NT2/D1 (cell line): ENCODE data around the gene BICRAL.
"Not testable (repeated sequence)": the region's sequence is repeated elsewhere in the genome, so short reads cannot be mapped to it uniquely, and the experiment has no call there.

ENCODE experiments used
- DNase-seq: peaks from one replicate; pipeline ENCODE4 v3.0.0-alpha.2; 2011; ENCODE audit warnings: low read depth, low spot score
- H3K27me3 ChIP-seq: 2 replicates; pipeline ENCODE4 v1.6.0; 2011; ENCODE audit warnings: mild to moderate bottlenecking; ENCODE audit not compliant: insufficient read length, insufficient read depth
- H3K36me3 ChIP-seq: 2 replicates; pipeline ENCODE4 v1.6.1; 2011; ENCODE audit warnings: mild to moderate bottlenecking, low read length, mixed read lengths; ENCODE audit not compliant: insufficient read depth, insufficient read length
- H3K4me1 ChIP-seq: 2 replicates; pipeline ENCODE4 v1.5.1; 2011; ENCODE audit not compliant: insufficient read depth, insufficient read length
- H3K4me3 ChIP-seq: 2 replicates; pipeline ENCODE4 v1.5.1; 2011; ENCODE audit warnings: low read depth; ENCODE audit not compliant: insufficient read length
- H3K9ac ChIP-seq: 2 replicates; pipeline ENCODE4 v1.6.0; 2011; ENCODE audit warnings: low read depth; ENCODE audit not compliant: insufficient read length
- H3K9me3 ChIP-seq: 2 replicates; pipeline ENCODE4 v1.5.1; 2011; ENCODE audit warnings: mild to moderate bottlenecking, low read length; ENCODE audit not compliant: insufficient read depth
- SUZ12 ChIP-seq: IDR thresholded peaks from 2 replicates; pipeline ENCODE4 v1.6.1; 2011; ENCODE audit not compliant: insufficient read length, insufficient read depth; ENCODE audit errors: extremely low read depth
- YY1 ChIP-seq: IDR thresholded peaks from 2 replicates; pipeline ENCODE4 v1.6.1; 2011; ENCODE audit not compliant: insufficient read length, insufficient read depth
- ZNF274 ChIP-seq: IDR thresholded peaks from 2 replicates; pipeline ENCODE4 v1.6.1; 2011; ENCODE audit warnings: mild to moderate bottlenecking, low read depth, low read length

The BICRAL gene

DNA sequence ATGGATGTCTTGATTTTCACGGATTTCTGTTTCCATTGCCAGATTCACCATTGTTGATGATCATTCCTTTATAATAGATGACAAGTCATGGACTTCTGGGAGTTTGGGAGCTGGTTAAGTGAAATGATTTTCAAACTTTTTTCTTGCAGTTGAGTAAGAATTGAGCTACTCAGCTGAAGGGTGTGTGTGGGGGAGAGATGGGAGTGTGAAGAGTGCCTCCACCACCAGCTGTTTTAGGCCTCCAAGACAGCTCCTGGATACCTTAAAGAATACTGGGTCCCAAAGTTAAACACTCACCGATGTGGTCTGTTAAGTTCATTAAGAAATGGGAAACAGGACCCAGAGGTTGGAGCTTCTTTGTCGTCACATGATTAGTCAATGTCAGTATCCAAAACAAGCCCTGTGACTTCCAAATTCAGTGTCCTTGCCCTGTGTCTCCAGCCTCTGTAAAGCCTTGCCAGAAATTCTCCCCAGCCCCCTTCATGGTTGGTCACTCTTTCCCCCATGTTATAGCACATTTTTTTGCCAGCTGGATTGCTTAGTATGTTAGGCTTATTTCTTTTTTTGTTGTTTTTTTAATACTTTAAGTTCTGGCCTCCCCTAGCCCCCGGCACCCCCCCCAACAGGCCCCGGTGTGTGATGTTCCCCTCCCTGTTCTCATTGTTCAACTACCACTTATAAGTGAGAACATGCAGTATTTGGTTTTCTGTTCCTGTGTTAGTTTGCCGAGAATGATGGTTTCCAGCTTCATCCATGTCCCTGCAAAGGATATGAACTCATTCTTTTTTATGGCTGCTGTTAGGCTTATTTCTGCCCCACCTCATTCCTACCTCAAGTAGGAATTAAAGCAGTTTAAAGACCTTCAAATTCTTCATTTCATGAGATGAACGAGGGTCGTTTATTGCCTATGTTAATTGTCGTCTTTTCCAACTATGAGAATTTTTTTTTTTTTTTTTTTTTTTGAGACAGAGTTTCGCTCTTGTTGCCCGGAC is 26.9 kb downstream of the BICRAL start:
- TF ChIP-seq SUZ12, result no peak
- TF ChIP-seq ZNF274, result no peak
- no peak for TF ChIP-seq YY1
- Histone ChIP-seq H3K27me3 (no peaks in the 10 kb centered on the region), H3K9me3 (no peaks in the 10 kb centered on the region), H3K36me3 (no peaks in the 10 kb centered on the region), H3K4me3 (no peak overlapping the region), H3K9ac (no peak overlapping the region), H3K4me1 (no peaks in the 10 kb centered on the region)
- no peak for DNase-seq

- Histone ChIP-seq H3K9me3 (no peaks in the 10 kb centered on the region), H3K4me3 (no peak overlapping the region), H3K9ac (no peak overlapping the region), H3K36me3 (no peaks in the 10 kb centered on the region), H3K4me1 (no peaks in the 10 kb centered on the region), H3K27me3 (no peaks in the 10 kb centered on the region)
- DNase-seq, result no peak
- TF ChIP-seq SUZ12 (no peak), ZNF274 (no peak), YY1 (no peak)
Observed at GRCh38 chr6:42813074-42813645, 31.3 kb downstream of the BICRAL start.

- TF ChIP-seq SUZ12 (no peak), YY1 (no peak), ZNF274 (no peak)
- no peak for DNase-seq
- Histone ChIP-seq H3K9ac (no peak overlapping the region), H3K27me3 (no peaks in the 10 kb centered on the region), H3K4me1 (no peaks in the 10 kb centered on the region), H3K4me3 (no peak overlapping the region), H3K9me3 (no peaks in the 10 kb centered on the region), H3K36me3 (no peaks in the 10 kb centered on the region)
Observed at GRCh38 chr6:42813906-42814444, 32.1 kb downstream of the BICRAL start.

DNA sequence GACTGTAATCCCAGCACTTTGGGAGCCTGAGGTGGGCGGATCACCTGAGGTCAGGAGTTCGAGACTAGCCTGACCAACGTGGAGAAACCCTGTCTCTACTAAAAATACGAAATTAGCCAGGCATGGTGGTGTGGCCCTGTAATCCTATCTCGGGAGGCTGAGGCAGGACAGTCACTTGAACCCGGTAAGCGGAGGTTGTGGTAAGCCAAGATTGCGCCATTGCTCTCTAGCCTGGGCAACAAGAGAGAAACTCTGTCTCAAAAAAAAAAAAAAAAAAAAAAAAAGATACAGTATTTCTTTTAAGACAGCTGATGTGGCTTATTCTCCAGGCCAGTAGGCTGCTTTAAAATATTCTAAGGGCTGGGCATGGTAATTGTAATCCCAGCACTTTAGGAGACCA is 33.9 kb downstream of the BICRAL start:
- H3K27me3 ChIP-seq, H3K9ac ChIP-seq, DNase-seq, H3K9me3 ChIP-seq, H3K4me1 ChIP-seq, H3K4me3 ChIP-seq, H3K36me3 ChIP-seq: not testable (repeated sequence)

GRCh38 chr6:42817907-42818306 is 36.1 kb downstream of the BICRAL start:
- TF ChIP-seq SUZ12 (no peak), ZNF274 (no peak), YY1 (no peak)
- no peak for DNase-seq

DNA sequence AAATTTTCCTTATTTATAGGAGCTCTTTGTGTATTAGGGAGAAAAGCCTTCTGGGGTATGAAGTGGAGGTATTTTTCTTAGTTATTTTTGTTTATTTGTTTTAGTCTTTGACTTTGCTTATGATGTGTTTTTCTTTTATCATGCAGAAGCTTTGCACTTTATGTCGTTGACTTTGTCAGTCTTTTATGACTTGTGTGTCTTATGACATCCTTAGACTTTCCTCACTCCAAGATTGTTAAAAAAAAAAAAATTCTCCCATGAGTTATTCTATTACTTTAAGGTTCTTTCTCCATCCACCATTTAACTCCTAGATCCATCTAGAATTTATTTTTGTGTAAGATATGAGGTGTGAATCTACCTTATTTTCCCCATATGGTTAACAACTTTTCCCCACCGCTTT is 36.6 kb downstream of the BICRAL start:
- H3K9ac ChIP-seq, result no peak overlapping the region
- H3K9me3 ChIP-seq, result no peaks in the 10 kb centered on the region
- no peak for DNase-seq
- H3K4me1 ChIP-seq, result peaks cover 4% of the 10 kb centered on the region
- H3K4me3 ChIP-seq, result no peak overlapping the region
- H3K27me3 ChIP-seq, result no peaks in the 10 kb centered on the region
- H3K36me3 ChIP-seq, result no peaks in the 10 kb centered on the region
- TF ChIP-seq ZNF274, result no peak
- TF ChIP-seq YY1, result no peak
- TF ChIP-seq SUZ12, result no peak

More at GRCh38 chr6:42817907-42818306, 36.1 kb downstream of the BICRAL start:
- Histone ChIP-seq H3K4me1 (peaks cover 4% of the 10 kb centered on the region), H3K36me3 (no peaks in the 10 kb centered on the region), H3K9me3 (no peaks in the 10 kb centered on the region), H3K9ac (no peak overlapping the region), H3K4me3 (no peak overlapping the region), H3K27me3 (no peaks in the 10 kb centered on the region)

DNA sequence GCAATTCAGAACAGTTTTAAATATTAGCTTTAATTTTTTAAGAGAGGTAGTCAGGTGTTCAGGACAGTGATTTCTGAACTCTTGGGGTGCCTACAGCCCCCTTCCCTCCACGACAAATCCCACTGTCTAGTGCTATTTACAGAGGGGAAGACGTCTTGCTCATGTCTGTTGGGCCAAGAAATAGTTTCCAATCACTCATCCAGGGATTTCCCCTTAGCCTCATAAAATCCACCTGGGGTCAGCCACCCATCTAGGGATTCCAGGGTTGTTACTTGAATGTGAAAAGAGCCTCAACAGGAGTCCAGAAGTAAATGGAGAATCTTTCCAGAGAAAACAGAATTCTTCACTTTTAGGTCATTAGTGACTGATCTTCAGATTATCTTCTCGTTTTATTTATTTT is 37.0 kb downstream of the BICRAL start:
- no peaks in the 10 kb centered on the region for H3K9me3 ChIP-seq
- TF ChIP-seq SUZ12 (no peak), ZNF274 (no peak), YY1 (no peak)

More for the DNA sequence above, 37.0 kb downstream of the BICRAL start:
- DNase-seq, result no peak
- Histone ChIP-seq H3K36me3 (no peaks in the 10 kb centered on the region), H3K4me3 (no peak overlapping the region), H3K9ac (no peak overlapping the region), H3K27me3 (no peaks in the 10 kb centered on the region), H3K4me1 (peaks cover 4% of the 10 kb centered on the region)
